PC-3 (cell line): ENCODE measurements around the gene ZSCAN25. TPM values are rescaled to one million over a fixed set of nuclear protein-coding genes. Genes with fewer than 3 reads are reported as not detected.

Source experiments
- ATAC-seq: fragments of 200-7000 bp; cut with Tn5 transposase; 2 replicates; pipeline ENCODE4 v1.9.1; 2020; ENCODE audit warnings: mild to moderate bottlenecking, moderate library complexity
- BruUV-seq: library from RNA; stranded (reverse); fragments of 400-500 nt; replicated peaks from 2 replicates; lab custom pipeline; 2021; lab: Mats Ljungman, UMichigan
- CTCF ChIA-PET: fragments of 300-600 bp; sonication (Branson Sonifier 250); formaldehyde crosslinking; loops from one replicate; lab custom pipeline; 2022; ENCODE audit warnings: antibody characterized with exemption; lab: Charles Lee
- POLR2A ChIA-PET: fragments of 300-600 bp; sonication (Branson Sonifier 250); formaldehyde crosslinking; loops from one replicate; lab custom pipeline; 2022; ENCODE audit warnings: antibody characterized with exemption; ENCODE audit not compliant: unreplicated experiment; lab: Charles Lee
- DNase-seq: peaks from one replicate; pipeline ENCODE4 v3.0.0-alpha.2; 2015
- H2AFZ ChIP-seq: fragments of 300-600 bp; sonication (generic); 2 replicates; pipeline ENCODE4 v1.6.0; 2016; ENCODE audit warnings: antibody characterized with exemption, low read length
- H3F3A ChIP-seq: fragments of 300-600 bp; sonication (generic); one replicate; pipeline ENCODE4 v1.6.0; 2017; ENCODE audit warnings: antibody characterized with exemption, low read length, control low read depth, mild to moderate bottlenecking; ENCODE audit not compliant: unreplicated experiment
- H3K27ac ChIP-seq: fragments of 300-600 bp; sonication (generic); 2 replicates; pipeline ENCODE4 v1.5.1; 2016; ENCODE audit warnings: mild to moderate bottlenecking, low read length
- H3K27me3 ChIP-seq: fragments of 300-600 bp; sonication (generic); 2 replicates; pipeline ENCODE4 v1.6.1; 2016; ENCODE audit warnings: low read length, mixed read lengths
- H3K36me3 ChIP-seq: fragments of 300-600 bp; sonication (generic); 2 replicates; pipeline ENCODE4 v1.6.1; 2016; ENCODE audit warnings: low read depth, mixed run types, low read length, mixed read lengths
- H3K4me1 ChIP-seq: fragments of 300-600 bp; sonication (generic); 2 replicates; pipeline ENCODE4 v1.5.1; 2016; ENCODE audit warnings: low read length; ENCODE audit not compliant: insufficient read depth
- H3K4me2 ChIP-seq: fragments of 300-600 bp; sonication (generic); 2 replicates; pipeline ENCODE4 v1.6.0; 2016; ENCODE audit warnings: low read length
- H3K4me3 ChIP-seq: fragments of 300-600 bp; sonication (generic); 2 replicates; pipeline ENCODE4 v1.5.1; 2016; ENCODE audit warnings: mild to moderate bottlenecking, low read length, mixed read lengths
- H3K79me2 ChIP-seq: fragments of 300-600 bp; sonication (generic); 2 replicates; pipeline ENCODE4 v1.6.1; 2017; ENCODE audit warnings: low read length, mixed read lengths
- H3K9ac ChIP-seq: fragments of 300-600 bp; sonication (generic); 2 replicates; pipeline ENCODE4 v1.6.0; 2016; ENCODE audit warnings: mild to moderate bottlenecking, low read length
- H3K9me2 ChIP-seq: fragments of 300-600 bp; sonication (generic); replicated peaks from 2 replicates; pipeline ENCODE4 v1.6.1; 2016; ENCODE audit warnings: mixed run types, low read length, mixed read lengths
- H3K9me3 ChIP-seq: fragments of 300-600 bp; sonication (generic); 2 replicates; pipeline ENCODE4 v1.6.1; 2016; ENCODE audit warnings: low read length, mixed read lengths
- H4K20me1 ChIP-seq: fragments of 300-600 bp; sonication (generic); 2 replicates; pipeline ENCODE4 v1.6.1; 2016; ENCODE audit warnings: low read length, mixed read lengths
- CTCF ChIP-seq: fragments of 300-600 bp; sonication (generic); conservative IDR thresholded peaks from 2 replicates; pipeline ENCODE4 v1.5.1; 2017; ENCODE audit warnings: antibody characterized with exemption, low read depth, mild to moderate bottlenecking, low read length
- EZH2 ChIP-seq: fragments of 300-600 bp; sonication (generic); IDR thresholded peaks from one replicate; pipeline ENCODE4 v1.6.1; 2017; ENCODE audit warnings: antibody characterized with exemption, mild to moderate bottlenecking, low read length; ENCODE audit not compliant: unreplicated experiment
- EZH2phosphoT487 ChIP-seq: fragments of 300-600 bp; sonication (generic); IDR thresholded peaks from 2 replicates; pipeline ENCODE4 v1.6.1; 2018; ENCODE audit warnings: mild to moderate bottlenecking, antibody characterized with exemption, low read length, borderline replicate concordance
- intact Hi-C: fragments of 100-400 bp; cut with micrococcal nuclease; formaldehyde crosslinking; loops from 2 replicates; pipeline ENCODE4 v1.9.0; 2023
- total RNA-seq: library from RNA; depleted of rRNA; stranded (reverse); fragments of >200 nt; gene quantifications from 2 replicates; pipeline ENCODE4 v1.2.3, GENCODE V29; 2014

Gene ZSCAN25
- total RNA-seq, 1 experiment from 2014 or later: 13.9 TPM

- Histone ChIP-seq H3K9me3 (no peaks in the 10 kb centered on the region), H2AFZ (no peak overlapping the region), H3F3A (no peaks in the 10 kb centered on the region), H3K9ac (no peak overlapping the region), H3K79me2 (no peaks in the 10 kb centered on the region), H3K4me3 (no peak overlapping the region), H3K27me3 (peaks cover 10% of the 10 kb centered on the region; the same call in 1 of the 2 replicates), H3K4me2 (no peak overlapping the region), H3K4me1 (no peaks in the 10 kb centered on the region), H3K36me3 (no peaks in the 10 kb centered on the region), H3K27ac (no peak overlapping the region), H4K20me1 (no peaks in the 10 kb centered on the region), H3K9me2 (no peaks in the 10 kb centered on the region)
- DNase-seq: no peak
- ChIA-PET CTCF (no interaction called here), POLR2A (no interaction called here)
- BruUV-seq: no TSS peak
- no peak for ATAC-seq
- intact Hi-C loops: no loop called here
- TF ChIP-seq CTCF: no peak
Measured at GRCh38 chr7:99607548-99607947, 9.2 kb upstream of the ZSCAN25 start.

- Histone ChIP-seq H4K20me1 (no peaks in the 10 kb centered on the region), H3K27me3 (peaks cover 10% of the 10 kb centered on the region; the same call in 1 of the 2 replicates), H3K27ac (no peak overlapping the region), H3F3A (no peaks in the 10 kb centered on the region), H3K4me3 (no peak overlapping the region), H3K36me3 (peaks cover 6% of the 10 kb centered on the region; the same call in 1 of the 2 replicates), H3K9ac (no peak overlapping the region), H3K79me2 (peaks cover 22% of the 10 kb centered on the region), H3K9me2 (no peaks in the 10 kb centered on the region), H3K9me3 (no peaks in the 10 kb centered on the region), H3K4me1 (peaks cover 21% of the 10 kb centered on the region), H2AFZ (no peak overlapping the region), H3K4me2 (no peak overlapping the region)
- POLR2A ChIA-PET: no interaction called here
- no peak for TF ChIP-seq EZH2phosphoT487
- no peak for TF ChIP-seq EZH2
- TF ChIP-seq CTCF: no peak
- DNase-seq (no peak), ATAC-seq (no peak)
- intact Hi-C loops: no loop called here
- BruUV-seq: no TSS peak
- CTCF ChIA-PET: no interaction called here
Measured at GRCh38 chr7:99614495-99614894, 2.3 kb upstream of the ZSCAN25 start.

GRCh38 chr7:99615989-99616358 lies 772 bp upstream of the ZSCAN25 start:
- peak overlapping the region; percentile 100; the same call in 1 of the 2 replicates for H2AFZ ChIP-seq
- ChIA-PET CTCF (interaction anchor here (0.6 to 2.6 kb wide), 2 partner anchors 90 to 244 kb away, joined by 4 to 8 read pairs; no protein-coding TSS in a partner anchor), POLR2A (no interaction called here)
- no peaks in the 10 kb centered on the region for H3K27me3 ChIP-seq
- no peak overlapping the region for H3K27ac ChIP-seq
- H3K4me2 ChIP-seq: peak overlapping the region; percentile 98
- TF ChIP-seq EZH2phosphoT487 (no peak), EZH2 (no peak), CTCF (no peak)
- no peak for DNase-seq
- no peaks in the 10 kb centered on the region for H4K20me1 ChIP-seq
- peaks cover 21% of the 10 kb centered on the region; the same call in 1 of the 2 replicates for H3K36me3 ChIP-seq
- peak overlapping the region; percentile 96 for H3K4me3 ChIP-seq
- peaks cover 32% of the 10 kb centered on the region for H3K79me2 ChIP-seq
- no peak for ATAC-seq
- intact Hi-C loops: loop anchor here (1.0 to 5.0 kb wide), 6 partner anchors 53 to 301 kb away; partner anchors contain the start of genes FAM200A, TRIM4 and ZNF394
- no peaks in the 10 kb centered on the region for H3F3A ChIP-seq
- H3K9me2 ChIP-seq: no peaks in the 10 kb centered on the region
- BruUV-seq: no TSS peak
- H3K4me1 ChIP-seq: peaks cover 21% of the 10 kb centered on the region
- H3K9me3 ChIP-seq: no peaks in the 10 kb centered on the region
- H3K9ac ChIP-seq: peak overlapping the region; percentile 98; the same call in 1 of the 2 replicates
